HEK293T (cell line): ENCODE data around the gene NABP1.
A peak's percentile ranks its signal among the peaks of the same experiment; 100 is the strongest.

Experiments used
- CTCF ChIA-PET: fragments of 350-600 bp; formaldehyde crosslinking; extraction: SDS; loops from one replicate; lab custom pipeline; 2021; ENCODE audit warnings: antibody characterized with exemption, inconsistent platforms; lab: Yijun Ruan, JAX
- POLR2A ChIA-PET: fragments of 350-600 bp; formaldehyde crosslinking; extraction: SDS; loops from one replicate; lab custom pipeline; 2020; ENCODE audit warnings: antibody characterized with exemption, inconsistent platforms; lab: Yijun Ruan, JAX
- DNase-seq: peaks from one replicate; pipeline ENCODE4 v3.0.0; 2012; ENCODE audit warnings: mixed read lengths; ENCODE audit errors: extremely low spot score
- ARNT ChIP-seq: fragments of 450-650 bp; IDR thresholded peaks from 2 replicates; pipeline ENCODE4 v1.6.1; 2017; ENCODE audit warnings: mild to moderate bottlenecking
- BHLHE40 ChIP-seq: fragments of 450-650 bp; IDR thresholded peaks from 2 replicates; pipeline ENCODE4 v1.6.1; 2016; ENCODE audit warnings: mild to moderate bottlenecking, moderate library complexity, borderline replicate concordance
- CTBP1 ChIP-seq: fragments of 450-650 bp; IDR thresholded peaks from 2 replicates; pipeline ENCODE4 v1.6.1; 2016; ENCODE audit warnings: borderline replicate concordance
- ELF4 ChIP-seq: fragments of 450-650 bp; IDR thresholded peaks from 2 replicates; pipeline ENCODE4 v1.6.1; 2017; ENCODE audit warnings: antibody characterized with exemption
- FOXA1 ChIP-seq: fragments of 450-650 bp; IDR thresholded peaks from 2 replicates; pipeline ENCODE4 v1.6.1; 2016; ENCODE audit warnings: mild to moderate bottlenecking
- FOXK2 ChIP-seq: fragments of 450-650 bp; IDR thresholded peaks from 2 replicates; pipeline ENCODE4 v1.6.1; 2016; ENCODE audit warnings: mild to moderate bottlenecking
- FOXM1 ChIP-seq: fragments of 450-650 bp; IDR thresholded peaks from 2 replicates; pipeline ENCODE4 v1.6.1; 2017; ENCODE audit warnings: mild to moderate bottlenecking, borderline replicate concordance
- HDGF ChIP-seq: fragments of 450-650 bp; IDR thresholded peaks from 2 replicates; pipeline ENCODE4 v1.6.1; 2017; ENCODE audit warnings: antibody characterized with exemption, borderline replicate concordance
- L3MBTL2 ChIP-seq: fragments of 450-650 bp; conservative IDR thresholded peaks from 2 replicates; pipeline ENCODE4 v1.6.1; 2016; ENCODE audit warnings: mild to moderate bottlenecking
- LEF1 ChIP-seq: fragments of 450-650 bp; IDR thresholded peaks from 2 replicates; pipeline ENCODE4 v1.6.1; 2017; ENCODE audit warnings: mild to moderate bottlenecking, borderline replicate concordance
- NFRKB ChIP-seq: fragments of 450-650 bp; IDR thresholded peaks from 2 replicates; pipeline ENCODE4 v1.6.1; 2016; ENCODE audit warnings: mild to moderate bottlenecking, moderate library complexity
- SP1 ChIP-seq: fragments of 450-650 bp; IDR thresholded peaks from 2 replicates; pipeline ENCODE4 v1.6.1; 2017
- SUZ12 ChIP-seq: fragments of 450-650 bp; IDR thresholded peaks from 2 replicates; pipeline ENCODE4 v1.6.1; 2016; ENCODE audit warnings: mild to moderate bottlenecking
- TARDBP ChIP-seq: fragments of 450-650 bp; IDR thresholded peaks from 2 replicates; pipeline ENCODE4 v1.6.1; 2016
- ZNF384 ChIP-seq: fragments of 450-650 bp; IDR thresholded peaks from 2 replicates; pipeline ENCODE4 v1.6.1; 2016
- TF ChIP-seq, protein P1 (sequence below): fragments of 450-650 bp; IDR thresholded peaks from 2 replicates; pipeline ENCODE4 v1.6.1; 2016

NABP1 gene, protein sequence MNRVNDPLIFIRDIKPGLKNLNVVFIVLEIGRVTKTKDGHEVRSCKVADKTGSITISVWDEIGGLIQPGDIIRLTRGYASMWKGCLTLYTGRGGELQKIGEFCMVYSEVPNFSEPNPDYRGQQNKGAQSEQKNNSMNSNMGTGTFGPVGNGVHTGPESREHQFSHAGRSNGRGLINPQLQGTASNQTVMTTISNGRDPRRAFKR

DNA sequence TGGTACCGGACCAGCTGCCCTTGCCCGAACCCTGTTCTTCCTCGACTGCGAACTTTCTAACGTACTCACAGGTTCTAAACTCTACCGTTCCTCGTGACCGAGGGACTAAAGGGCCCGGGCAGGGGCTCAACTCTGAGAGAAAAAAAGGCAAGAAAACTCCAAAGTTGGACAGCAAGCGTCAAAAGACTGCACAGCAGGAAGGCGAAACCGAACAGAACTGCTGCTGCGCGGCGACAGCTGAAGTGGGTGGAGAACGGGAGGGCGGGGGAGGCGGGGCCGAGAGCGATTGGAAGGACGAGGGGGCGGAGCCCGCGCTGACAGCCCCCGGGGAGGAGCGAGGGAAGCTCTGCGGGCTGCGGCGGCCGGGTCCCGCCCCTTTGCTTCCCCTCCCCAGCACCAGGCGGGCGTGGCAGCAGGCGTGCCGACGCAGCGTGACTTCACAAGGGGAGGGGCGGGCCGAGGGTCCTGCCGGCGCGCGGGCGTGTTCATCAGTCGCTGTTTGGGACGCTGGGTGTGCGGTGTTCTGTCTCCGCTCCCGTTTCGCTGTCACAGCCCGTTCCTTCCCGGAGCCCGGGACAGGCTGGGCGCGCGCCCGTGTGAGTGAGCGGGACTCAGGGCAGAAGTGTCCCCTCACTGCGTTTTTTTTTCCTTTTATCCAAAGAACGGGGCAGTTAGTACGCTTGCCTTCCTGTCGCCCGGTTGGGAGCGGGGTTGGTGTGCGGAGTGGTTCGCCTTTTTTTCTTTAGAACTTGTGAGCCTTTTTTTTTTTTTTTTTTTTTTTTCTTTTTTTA is at the start of gene NABP1:
TSS of gene NABP1 (plus strand) at position 491 of the 791 bp plus-strand sequence. CDS start 479 bp downstream, outside the sequence.
- DNase-seq: peak; percentile 97
- peak; percentile 92 for TF ChIP-seq ZNF384
- TF ChIP-seq ELF4: peak; percentile 58
- peak; percentile 88 for TF ChIP-seq L3MBTL2
- TF ChIP-seq, protein P1, sequence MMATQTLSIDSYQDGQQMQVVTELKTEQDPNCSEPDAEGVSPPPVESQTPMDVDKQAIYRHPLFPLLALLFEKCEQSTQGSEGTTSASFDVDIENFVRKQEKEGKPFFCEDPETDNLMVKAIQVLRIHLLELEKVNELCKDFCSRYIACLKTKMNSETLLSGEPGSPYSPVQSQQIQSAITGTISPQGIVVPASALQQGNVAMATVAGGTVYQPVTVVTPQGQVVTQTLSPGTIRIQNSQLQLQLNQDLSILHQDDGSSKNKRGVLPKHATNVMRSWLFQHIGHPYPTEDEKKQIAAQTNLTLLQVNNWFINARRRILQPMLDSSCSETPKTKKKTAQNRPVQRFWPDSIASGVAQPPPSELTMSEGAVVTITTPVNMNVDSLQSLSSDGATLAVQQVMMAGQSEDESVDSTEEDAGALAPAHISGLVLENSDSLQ: peak; percentile 72
- peak; percentile 97 for TF ChIP-seq HDGF
- no peak for TF ChIP-seq SUZ12
- POLR2A ChIA-PET: interaction anchor here (0.7 to 2.1 kb wide), 21 partner anchors 8 to 431 kb away, joined by 3 to 14 read pairs (median 4); no protein-coding TSS in a partner anchor
- CTCF ChIA-PET: interaction anchor here (0.6 to 1.1 kb wide), 2 partner anchors 124 to 139 kb away, joined by 3 to 4 read pairs; no protein-coding TSS in a partner anchor

DNA sequence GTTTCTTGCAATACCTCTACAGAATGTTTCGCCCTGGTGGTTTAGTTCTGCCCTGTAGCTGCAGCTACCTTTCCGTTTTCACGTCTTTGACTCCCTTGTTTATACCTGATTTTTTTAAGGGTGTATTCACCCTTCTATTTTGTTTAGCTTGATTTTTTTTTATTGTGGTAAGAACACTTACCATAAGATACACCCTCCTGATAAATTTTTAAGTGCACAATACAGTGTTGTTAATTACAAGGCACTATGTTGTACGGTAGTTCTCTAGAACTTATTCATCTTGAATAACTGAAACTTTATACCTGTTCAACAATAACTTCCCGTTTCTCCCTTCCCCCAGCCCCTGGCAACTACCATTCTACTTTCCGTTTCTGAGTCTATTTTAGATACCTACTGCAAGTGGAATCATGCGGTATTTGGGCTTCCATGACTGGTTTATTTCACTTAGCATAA is 48.9 kb upstream of the NABP1 start:
- POLR2A ChIA-PET: no interaction called here
- TF ChIP-seq SP1: no peak
- no peak for TF ChIP-seq ZNF384
- no peak for TF ChIP-seq CTBP1
- no peak for TF ChIP-seq ELF4
- TF ChIP-seq, protein P1: no peak
- no peak for TF ChIP-seq NFRKB
- no peak for TF ChIP-seq BHLHE40
- no peak for TF ChIP-seq FOXK2
- no peak for TF ChIP-seq HDGF
- no peak for TF ChIP-seq L3MBTL2
- no peak for TF ChIP-seq SUZ12
- CTCF ChIA-PET: interaction anchor here (0.5 kb wide), 1 partner anchor 14 kb away, joined by 5 read pairs; no protein-coding TSS in a partner anchor
- no peak for DNase-seq

DNA sequence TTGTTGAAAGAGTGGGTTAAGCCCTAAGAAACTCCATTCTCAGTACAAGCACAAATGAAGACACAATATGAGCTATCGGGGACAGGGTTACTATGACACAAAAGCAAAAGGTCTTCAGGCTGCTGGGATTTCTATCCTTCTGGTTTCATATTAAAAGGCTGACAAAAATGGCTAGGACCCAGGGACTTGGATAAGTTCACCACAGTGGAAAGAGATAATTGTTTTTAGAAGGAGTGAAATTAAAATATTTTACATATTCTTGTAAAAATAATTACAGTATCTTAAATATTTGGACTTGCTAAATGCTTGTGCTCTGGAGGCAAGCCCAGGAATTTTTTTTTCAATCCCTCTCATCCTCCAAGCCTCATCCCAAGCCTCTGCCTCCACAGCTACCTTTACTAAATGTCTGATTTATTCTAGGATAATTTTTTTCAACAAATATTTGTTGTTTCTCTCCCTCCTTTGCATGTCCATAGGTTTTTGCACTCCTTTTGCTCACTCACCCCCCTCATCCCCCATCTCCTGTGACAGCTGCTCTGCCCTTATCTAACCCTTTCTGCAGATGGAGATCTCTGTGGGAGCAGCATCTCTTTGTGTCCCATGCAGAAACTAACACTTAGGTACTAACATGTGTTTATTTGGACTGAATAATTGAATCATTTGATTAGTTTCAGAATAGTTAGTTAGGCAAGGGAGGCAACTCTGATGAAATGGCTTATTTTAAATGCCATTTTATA is 47.8 kb upstream of the NABP1 start:
- no peak for TF ChIP-seq SP1
- no peak for TF ChIP-seq FOXM1
- no peak for TF ChIP-seq SUZ12
- TF ChIP-seq L3MBTL2: no peak
- no peak for TF ChIP-seq ARNT
- no peak for TF ChIP-seq FOXA1
- TF ChIP-seq LEF1: no peak
- TF ChIP-seq BHLHE40: no peak
- TF ChIP-seq CTBP1: no peak
- TF ChIP-seq HDGF: no peak
- no peak for TF ChIP-seq ZNF384
- TF ChIP-seq, protein P1: no peak
- no peak for TF ChIP-seq NFRKB
- TF ChIP-seq ELF4: no peak
- TF ChIP-seq FOXK2: no peak
- TF ChIP-seq TARDBP: no peak
- ChIA-PET CTCF (no interaction called here), POLR2A (interaction anchor here (2.7 kb wide), 1 partner anchor 47 kb away, joined by 10 read pairs; the partner anchor contains the start of gene NABP1)
- no peak for DNase-seq

DNA sequence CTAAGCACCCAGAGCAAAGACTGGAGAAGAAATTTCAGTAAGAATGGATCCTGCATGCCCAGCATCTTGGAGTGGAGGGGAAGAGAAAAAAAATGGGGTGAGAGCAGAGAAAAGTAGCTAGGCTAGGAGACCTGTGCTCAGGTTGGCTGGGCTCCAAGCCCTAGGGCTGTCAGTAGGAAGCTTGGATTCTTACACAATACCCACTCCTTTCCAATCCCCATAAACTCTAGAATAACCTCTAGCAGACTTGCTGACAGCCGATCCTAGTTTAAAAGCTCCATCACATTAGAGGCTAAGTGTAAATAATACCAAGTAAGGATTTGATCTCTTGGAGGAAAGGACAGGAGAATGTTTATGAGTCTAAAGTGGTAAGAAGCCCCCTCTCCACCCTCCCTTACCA is 46.2 kb upstream of the NABP1 start:
- DNase-seq: peak; percentile 55
- no peak for TF ChIP-seq ELF4
- TF ChIP-seq ARNT: no peak
- TF ChIP-seq CTBP1: peak; percentile 25; the same call in 1 of the 2 replicates
- no peak for TF ChIP-seq FOXM1
- TF ChIP-seq FOXA1: no peak
- TF ChIP-seq L3MBTL2: no peak
- TF ChIP-seq, protein P1: peak; percentile 75
- TF ChIP-seq NFRKB: no peak
- CTCF ChIA-PET: interaction anchor here (0.7 kb wide), 1 partner anchor 11 kb away, joined by 3 read pairs; no protein-coding TSS in a partner anchor
- POLR2A ChIA-PET: interaction anchor here (1.3 to 2.7 kb wide), 2 partner anchors 9 to 46 kb away, joined by 4 to 10 read pairs; partner anchors contain the start of gene NABP1

DNA sequence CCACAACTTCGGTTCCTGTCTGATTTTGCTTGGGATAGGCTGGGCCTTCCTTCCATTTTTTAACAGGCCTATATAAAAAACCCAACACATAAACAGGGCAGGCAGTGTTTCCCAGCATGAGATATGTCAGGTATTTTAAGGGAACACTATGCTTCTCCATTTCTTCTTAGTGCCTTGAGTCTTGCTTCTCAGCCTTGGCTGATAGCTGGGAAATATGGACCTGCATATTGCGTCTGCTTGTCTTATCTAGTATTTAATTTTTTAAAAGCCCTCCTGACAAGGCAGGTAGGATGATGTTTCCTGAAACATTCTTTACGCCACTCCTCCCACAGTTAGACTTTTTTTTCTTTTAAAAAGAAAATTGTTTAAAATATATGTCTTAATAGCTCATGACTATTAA is 45.5 kb upstream of the NABP1 start:
- ChIA-PET CTCF (no interaction called here), POLR2A (interaction anchor here (1.3 to 2.7 kb wide), 2 partner anchors 9 to 45 kb away, joined by 4 to 10 read pairs; partner anchors contain the start of gene NABP1)
- TF ChIP-seq ELF4: no peak
- TF ChIP-seq CTBP1: no peak
- TF ChIP-seq ZNF384: no peak
- TF ChIP-seq FOXM1: no peak
- TF ChIP-seq ARNT: no peak
- TF ChIP-seq TARDBP: no peak
- TF ChIP-seq, protein P1: no peak
- TF ChIP-seq SP1: no peak
- no peak for TF ChIP-seq FOXA1
- no peak for TF ChIP-seq SUZ12
- no peak for TF ChIP-seq HDGF
- TF ChIP-seq NFRKB: no peak
- no peak for TF ChIP-seq L3MBTL2
- no peak for TF ChIP-seq BHLHE40
- no peak for TF ChIP-seq LEF1
- no peak for DNase-seq
